Spleen (tissue), 11 donors: ENCODE data around the gene NFASC. TPM values are rescaled to one million over a fixed set of nuclear protein-coding genes. Genes with fewer than 3 reads are reported as not detected.

Experiments
- DNase-seq: peaks from one replicate; pipeline ENCODE4 v3.0.0-alpha.2; 2020
- H3K27ac ChIP-seq, 8 donors: fragments of 200-600 bp; sonication (generic) in 7 of 8; 1 replicate in 4 of 8; 2 replicates in 4 of 8; pipeline versions ENCODE4 v1.5.0 to v1.8.0; 2016 to 2021; ENCODE audit warnings: inconsistent platforms in 4 of 8, mild to moderate bottlenecking in 4 of 8, moderate library complexity in 1 of 8
- H3K27me3 ChIP-seq, 7 donors: fragments of 200-600 bp; sonication (generic) in 6 of 7; replicated peaks in 1 of 7; 1 replicate in 4 of 7; 2 replicates in 3 of 7; pipeline versions ENCODE4 v1.5.0 to v1.8.0; 2016 to 2021; ENCODE audit warnings: inconsistent platforms in 3 of 7, mild to moderate bottlenecking in 1 of 7
- H3K36me3 ChIP-seq, 6 donors: fragments of 200-600 bp; sonication (generic) in 5 of 6; 1 replicate in 4 of 6; 2 replicates in 2 of 6; pipeline versions ENCODE4 v1.5.0 to v1.8.0; 2016 to 2021; ENCODE audit warnings: inconsistent platforms in 2 of 6
- H3K4me1 ChIP-seq, 6 donors: fragments of 200-600 bp; sonication (generic) in 5 of 6; 1 replicate in 3 of 6; 2 replicates in 3 of 6; pipeline versions ENCODE4 v1.5.0 to v1.8.0; 2016 to 2021; ENCODE audit warnings: inconsistent platforms in 3 of 6
- H3K4me3 ChIP-seq, 8 donors: fragments of 200-600 bp; sonication (generic) in 7 of 8; 1 replicate in 4 of 8; 2 replicates in 4 of 8; pipeline versions ENCODE4 v1.5.0 to v1.8.0; 2016 to 2021; ENCODE audit warnings: inconsistent platforms in 4 of 8, mild to moderate bottlenecking in 4 of 8, moderate library complexity in 2 of 8
- H3K9me3 ChIP-seq, 8 donors: fragments of 200-600 bp; sonication (generic) in 7 of 8; 1 replicate in 4 of 8; 2 replicates in 4 of 8; pipeline versions ENCODE4 v1.5.0 to v1.8.0; 2016 to 2021; ENCODE audit warnings: inconsistent platforms in 4 of 8
- CTCF ChIP-seq, 11 experiments: fragments of 200-600 bp in 7 of 11; fragments of 450-650 bp in 4 of 11; sonication (generic) in 4 of 11; IDR thresholded peaks in 8 of 11; conservative IDR thresholded peaks in 3 of 11; 1 replicate in 7 of 11; 2 replicates in 4 of 11; pipeline versions ENCODE4 v1.4.0 to v1.8.0; 2016 to 2021; ENCODE audit warnings: antibody characterized with exemption in 11 of 11, inconsistent platforms in 4 of 11, mild to moderate bottlenecking in 1 of 11
- POLR2A ChIP-seq, 3 donors: fragments of 450-650 bp; IDR thresholded peaks; one replicate each; pipeline ENCODE4 v1.5.1; 2017; ENCODE audit warnings: antibody characterized with exemption in 3 of 3, mild to moderate bottlenecking in 1 of 3
- POLR2AphosphoS5 ChIP-seq, 3 donors: sonication (generic); formaldehyde crosslinking; IDR thresholded peaks; one replicate each; pipeline ENCODE4 v1.5.1; 2017; ENCODE audit warnings: antibody characterized with exemption in 3 of 3
- WGBS, 5 donors: extraction: QIAGEN DNeasy Blood & Tissue Kit in 3 of 5; methylation state at CpG; one replicate each; pipeline versions ENCODE4 v1.1.5 to v1.1.7; 2013 to 2018; 5-methylcytosine and 5-hydroxymethylcytosine counted together
- intact Hi-C: fragments of 100-400 bp; cut with DNase I; formaldehyde crosslinking; loops from one replicate; pipeline ENCODE4 v1.15.0; 2023; ENCODE audit warnings: low total_unique reads
- polyA plus RNA-seq, 3 donors: library from polyadenylated mRNA; stranded (reverse); fragments of 200-250 nt; gene quantifications; one replicate each; pipeline ENCODE4 v1.2.1, GENCODE V29; 2013
- total RNA-seq, 7 donors: library from RNA; depleted of rRNA in 3 of 7; stranded (reverse); fragments of >200 nt in 3 of 7; fragmentation: NEBNext Ultra II Directional in 4 of 7; extraction: Animal tissue kit (Norgen Biotek cat#: 25700) in 4 of 7; gene quantifications; one replicate each; pipeline versions ENCODE4 v1.1.0 to v1.2.1, GENCODE V29; 2016 to 2021
- donor health status: healthy with polysubstance abuse.
- donor health status: DM: no; HTN: no; CAD: no; lungs with moderate emphysema.
- donor health status: DM: no; HTN: no; CAD: no.
- donor health status: Bipolar disorder and iron deficiency.
- donor health status: healthy.
- donor health status: DM: no; HTN: no; CAD: no.
- donor health status: DM: yes; HTN: yes; CAD: no.

NFASC gene
- total and polyA plus RNA-seq, 10 donors, result 2.8 to 60.3 (median 23.1) TPM

DNA sequence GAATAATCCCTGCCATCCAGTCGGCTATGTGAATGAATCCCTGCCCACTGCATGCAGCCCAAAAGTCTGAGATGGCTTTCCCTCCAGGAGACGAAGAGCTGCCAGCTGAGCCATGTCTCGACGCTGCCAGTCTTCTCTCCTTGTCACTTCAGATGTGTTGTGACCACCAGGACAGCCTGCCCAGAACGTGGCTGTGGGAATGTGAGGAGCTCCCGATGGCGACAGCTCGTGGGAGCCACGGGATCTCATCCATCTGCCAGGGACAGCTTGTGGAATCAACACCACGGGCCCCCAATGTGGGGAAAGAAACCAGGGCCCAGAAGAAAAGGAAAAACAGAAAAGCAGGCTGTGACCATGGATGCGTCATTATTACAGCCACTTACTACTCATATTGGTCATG, 67.2 kb downstream of the NFASC start:
- no peak for TF ChIP-seq POLR2A (IDR thresholded peaks at IDR 0.05)
- no peak for DNase-seq
- Histone ChIP-seq H3K4me3 (no peak overlapping the region), H3K27ac (no peak overlapping the region), H3K4me1 (peaks cover 0 to 11% (median 0%) of the 10 kb centered on the region in 6 donors), H3K36me3 (no peaks in the 10 kb centered on the region), H3K27me3 (peaks cover 0 to 24% (median 0%) of the 10 kb centered on the region in 7 donors), H3K9me3 (no peaks in the 10 kb centered on the region)
- intact Hi-C loops, result no loop called here
- WGBS, 5 donors, result 78 to 90% (median 81%) methylated on average over 11 of the region's 11 CpGs

DNA sequence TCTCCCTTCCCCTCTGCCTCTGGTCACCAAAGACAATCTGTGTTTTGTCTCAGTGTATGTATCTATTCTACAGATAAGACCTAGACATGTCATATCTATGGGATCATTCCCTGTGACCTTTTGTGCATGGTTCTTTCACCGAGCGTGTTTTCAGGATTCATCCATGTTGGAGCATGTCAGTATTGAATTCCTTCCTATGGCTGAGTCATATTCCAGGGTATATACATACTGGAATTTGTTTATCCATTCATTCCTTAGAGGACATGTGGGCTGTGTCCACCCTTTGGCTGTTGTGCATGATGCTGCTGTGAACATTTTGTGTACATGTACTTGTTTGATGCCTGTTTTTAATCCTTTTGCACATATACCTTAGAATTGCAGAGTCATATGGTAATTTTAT, 69.9 kb downstream of the NFASC start:
- peaks cover 0 to 17% (median 0%) of the 10 kb centered on the region in 7 donors for H3K27me3 ChIP-seq
- no peaks in the 10 kb centered on the region for H3K36me3 ChIP-seq
- DNase-seq, result no peak
- TF ChIP-seq POLR2A (IDR thresholded peaks at IDR 0.05) (no peak), POLR2AphosphoS5 (IDR thresholded peaks at IDR 0.05) (no peak), CTCF (IDR thresholded peaks at IDR 0.05 in 8 of 11, conservative IDR thresholded peaks at IDR 0.05 in 3 of 11) (no peak)
- H3K27ac ChIP-seq, result no peak overlapping the region
- intact Hi-C loops, result no loop called here
- WGBS, 5 donors, result 88 to 94% (median 90%) methylated on average over 2 of the region's 2 CpGs
- H3K4me1 ChIP-seq, result peaks cover 0 to 16% (median 0%) of the 10 kb centered on the region in 6 donors
- H3K9me3 ChIP-seq, result no peaks in the 10 kb centered on the region
- H3K4me3 ChIP-seq, result no peak overlapping the region

DNA sequence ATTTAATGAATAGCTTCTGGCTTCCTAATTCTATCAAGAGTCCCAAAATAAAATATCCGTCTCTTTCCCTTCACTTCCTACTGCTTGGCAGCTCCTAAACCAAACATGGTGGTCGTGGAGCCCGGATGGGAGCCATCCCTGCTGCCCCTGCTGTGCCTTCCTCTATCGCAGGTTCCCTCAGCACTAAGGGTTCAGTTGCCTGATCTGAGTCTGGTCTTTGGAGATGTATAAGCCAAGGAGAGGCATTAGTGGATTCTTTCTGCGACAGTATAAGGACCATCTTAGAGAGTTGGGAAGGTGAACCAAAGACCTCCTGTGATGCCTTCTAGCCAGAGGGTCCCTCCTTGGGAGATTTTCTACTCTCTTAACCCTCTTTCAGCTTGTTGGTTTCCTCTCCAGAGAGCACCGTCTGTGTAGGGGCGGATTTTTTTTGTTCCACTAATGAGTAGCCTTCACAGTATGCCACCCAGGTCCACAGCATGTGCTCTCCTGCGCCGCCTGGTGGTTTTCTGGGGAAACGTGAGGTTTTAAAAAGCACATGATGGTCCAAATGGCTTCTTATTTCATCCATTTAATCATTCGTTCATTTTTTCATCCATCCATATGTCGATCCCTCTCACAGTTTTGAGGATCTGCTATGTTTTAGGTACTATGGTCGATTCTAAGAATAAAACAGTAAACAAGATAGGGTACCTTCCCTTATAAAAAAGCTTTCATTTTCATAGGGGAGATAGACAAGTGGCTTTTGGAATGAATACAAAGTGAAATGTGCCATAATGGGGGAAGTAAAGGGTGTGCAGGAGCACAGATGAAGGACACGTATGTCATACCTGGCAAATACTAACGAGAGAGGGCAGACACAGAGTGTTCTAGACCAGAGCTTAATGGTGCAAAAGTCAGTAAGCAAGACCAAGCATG, 71.0 kb downstream of the NFASC start:
- intact Hi-C loops, result no loop called here
- Histone ChIP-seq H3K9me3 (no peaks in the 10 kb centered on the region), H3K4me3 (no peak overlapping the region), H3K36me3 (no peaks in the 10 kb centered on the region), H3K27ac (no peak overlapping the region), H3K4me1 (peaks cover 0 to 20% (median 0%) of the 10 kb centered on the region in 6 donors), H3K27me3 (peaks cover 0 to 23% (median 0%) of the 10 kb centered on the region in 7 donors)
- WGBS, 5 donors, result 30 to 37% (median 33%) methylated on average over 15 of the region's 15 CpGs
- TF ChIP-seq POLR2AphosphoS5 (IDR thresholded peaks at IDR 0.05) (no peak), POLR2A (IDR thresholded peaks at IDR 0.05) (no peak), CTCF (IDR thresholded peaks at IDR 0.05 in 8 of 11, conservative IDR thresholded peaks at IDR 0.05 in 3 of 11) (peak; percentile 16 to 73 (median 62))
- peak; percentile 86 for DNase-seq

GRCh38 chr1:204943495-204943894, 72.8 kb downstream of the NFASC start:
- WGBS, 5 donors, result 74 to 95% (median 92%) methylated on average over 6 of the region's 6 CpGs

More at GRCh38 chr1:204943495-204943894, 72.8 kb downstream of the NFASC start:
- Histone ChIP-seq H3K27me3 (peaks cover 0 to 18% (median 0%) of the 10 kb centered on the region in 7 donors), H3K36me3 (no peaks in the 10 kb centered on the region), H3K4me1 (peaks cover 0 to 20% (median 0%) of the 10 kb centered on the region in 6 donors), H3K27ac (no peak overlapping the region), H3K9me3 (no peaks in the 10 kb centered on the region), H3K4me3 (no peak overlapping the region)
- TF ChIP-seq POLR2AphosphoS5 (IDR thresholded peaks at IDR 0.05), result no peak
- no peak for TF ChIP-seq CTCF (IDR thresholded peaks at IDR 0.05 in 8 of 11, conservative IDR thresholded peaks at IDR 0.05 in 3 of 11)
- TF ChIP-seq POLR2A (IDR thresholded peaks at IDR 0.05), result no peak
- intact Hi-C loops, result no loop called here
- DNase-seq, result no peak
